Stomach (tissue), 9 donors: Measurements from ENCODE around the gene USP43. TPM values are rescaled to one million over a fixed set of nuclear protein-coding genes. Genes with fewer than 3 reads are reported as not detected.
A peak's percentile ranks its signal among the peaks of the same experiment; 100 is the strongest.

Source experiments
- DNase-seq, 2 donors: peaks; one replicate each; pipeline versions ENCODE4 v3.0.0 to v3.0.0-alpha.2; 2013 to 2019
- H3K27ac ChIP-seq, 5 donors: fragments of 200-600 bp in 4 of 5; sonication (generic) in 4 of 5; one replicate each; pipeline ENCODE4 v1.5.1; 2013 to 2019; ENCODE audit warnings: mild to moderate bottlenecking in 1 of 5, moderate library complexity in 1 of 5
- H3K27me3 ChIP-seq, 3 donors: fragments of 200-600 bp; sonication (generic); one replicate each; pipeline ENCODE4 v1.5.1; 2017 to 2019; ENCODE audit warnings: mixed run types in 1 of 3
- H3K36me3 ChIP-seq, 4 donors: fragments of 200-600 bp; sonication (generic); 1 replicate in 3 of 4; 2 replicates in 1 of 4; pipeline ENCODE4 v1.5.1; 2016 to 2019
- H3K4me1 ChIP-seq, 4 donors: fragments of 200-600 bp; sonication (generic); one replicate each; pipeline ENCODE4 v1.5.1; 2016 to 2019
- H3K4me3 ChIP-seq, 4 donors: fragments of 200-600 bp; sonication (generic) in 3 of 4; one replicate each; pipeline ENCODE4 v1.5.1; 2016 to 2019; ENCODE audit warnings: mild to moderate bottlenecking in 1 of 4
- H3K9me3 ChIP-seq, 4 donors: fragments of 200-600 bp; sonication (generic); one replicate each; pipeline ENCODE4 v1.5.1; 2016 to 2019
- EP300 ChIP-seq: sonication (generic); formaldehyde crosslinking; IDR thresholded peaks from one replicate; pipeline ENCODE4 v1.6.1; 2017; ENCODE audit warnings: antibody characterized with exemption
- POLR2A ChIP-seq, 4 donors: fragments of 450-650 bp; IDR thresholded peaks; one replicate each; pipeline ENCODE4 v1.6.1; 2016; ENCODE audit warnings: antibody characterized with exemption in 4 of 4, control low read depth in 2 of 4, mild to moderate bottlenecking in 1 of 4, moderate library complexity in 1 of 4
- POLR2AphosphoS5 ChIP-seq, 3 donors: sonication (generic); formaldehyde crosslinking; IDR thresholded peaks; one replicate each; pipeline ENCODE4 v1.6.1; 2016; ENCODE audit warnings: antibody characterized with exemption in 3 of 3
- WGBS, 5 donors: extraction: QIAGEN DNeasy Blood & Tissue Kit in 3 of 5; methylation state at CpG; one replicate each; pipeline versions ENCODE4 v1.1.5 to v1.1.7; 2013 to 2018; 5-methylcytosine and 5-hydroxymethylcytosine counted together
- intact Hi-C: fragments of 100-400 bp; cut with DNase I; formaldehyde crosslinking; loops from one replicate; pipeline ENCODE4 v1.15.1; 2023; ENCODE audit warnings: low total_unique reads
- polyA plus RNA-seq, 3 donors: library from polyadenylated mRNA; stranded (reverse); fragments of 200-250 nt; gene quantifications; one replicate each; pipeline ENCODE4 v1.2.3, GENCODE V29; 2013
- total RNA-seq, 5 donors: library from RNA; depleted of rRNA; stranded (reverse); fragments of >200 nt; gene quantifications; one replicate each; pipeline versions ENCODE4 v1.1.0 to v1.2.3, GENCODE V29; 2014 to 2016
- TF ChIP-seq, protein P1 (sequence below), 7 experiments: fragments of 450-650 bp in 4 of 7; fragments of 200-600 bp in 3 of 7; sonication (generic) in 3 of 7; IDR thresholded peaks; one replicate each; pipeline ENCODE4 v1.5.1; 2016 to 2019; ENCODE audit warnings: antibody characterized with exemption in 7 of 7, control low read depth in 2 of 7, mild to moderate bottlenecking in 1 of 7
- donor health status: healthy with polysubstance abuse.
- donor health status: Bipolar disorder and iron deficiency.
- donor health status: healthy.

The USP43 gene
- total and polyA plus RNA-seq, 8 donors, result 1.3 to 55.4 (median 3.2) TPM

DNA sequence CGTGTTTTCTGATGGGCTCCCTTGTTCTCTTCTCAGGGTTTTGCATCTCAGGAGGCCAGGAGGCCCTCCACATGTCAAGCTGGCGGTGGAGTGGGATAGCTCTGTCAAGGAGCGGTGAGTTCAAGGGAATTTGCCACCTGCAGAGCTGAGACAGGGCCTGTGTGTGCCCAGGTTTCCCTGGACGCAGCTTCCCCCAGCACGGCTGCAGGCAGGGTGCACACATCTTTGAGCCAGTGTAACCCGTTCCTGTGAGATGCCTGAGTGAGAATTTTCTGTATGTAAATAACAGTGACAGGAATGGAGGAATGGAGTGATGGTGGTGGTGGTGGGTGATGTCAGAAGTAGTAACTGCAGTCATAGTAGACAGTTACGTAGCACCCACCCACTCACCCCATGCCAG is 54.8 kb downstream of the USP43 start:
- Histone ChIP-seq H3K9me3 (no peaks in the 10 kb centered on the region), H3K36me3 (peaks cover 0 to 32% (median 7%) of the 10 kb centered on the region in 4 donors), H3K4me3 (no peak overlapping the region), H3K4me1 (no peaks in the 10 kb centered on the region), H3K27me3 (no peaks in the 10 kb centered on the region), H3K27ac (no peak overlapping the region)
- WGBS, 5 donors, result 90 to 93% (median 92%) methylated on average over 5 to 7 of the region's 7 CpGs
- TF ChIP-seq POLR2A (IDR thresholded peaks at IDR 0.05), result no peak
- no peak for TF ChIP-seq POLR2AphosphoS5 (IDR thresholded peaks at IDR 0.05)
- DNase-seq, result no peak
- intact Hi-C loops, result no loop called here

DNA sequence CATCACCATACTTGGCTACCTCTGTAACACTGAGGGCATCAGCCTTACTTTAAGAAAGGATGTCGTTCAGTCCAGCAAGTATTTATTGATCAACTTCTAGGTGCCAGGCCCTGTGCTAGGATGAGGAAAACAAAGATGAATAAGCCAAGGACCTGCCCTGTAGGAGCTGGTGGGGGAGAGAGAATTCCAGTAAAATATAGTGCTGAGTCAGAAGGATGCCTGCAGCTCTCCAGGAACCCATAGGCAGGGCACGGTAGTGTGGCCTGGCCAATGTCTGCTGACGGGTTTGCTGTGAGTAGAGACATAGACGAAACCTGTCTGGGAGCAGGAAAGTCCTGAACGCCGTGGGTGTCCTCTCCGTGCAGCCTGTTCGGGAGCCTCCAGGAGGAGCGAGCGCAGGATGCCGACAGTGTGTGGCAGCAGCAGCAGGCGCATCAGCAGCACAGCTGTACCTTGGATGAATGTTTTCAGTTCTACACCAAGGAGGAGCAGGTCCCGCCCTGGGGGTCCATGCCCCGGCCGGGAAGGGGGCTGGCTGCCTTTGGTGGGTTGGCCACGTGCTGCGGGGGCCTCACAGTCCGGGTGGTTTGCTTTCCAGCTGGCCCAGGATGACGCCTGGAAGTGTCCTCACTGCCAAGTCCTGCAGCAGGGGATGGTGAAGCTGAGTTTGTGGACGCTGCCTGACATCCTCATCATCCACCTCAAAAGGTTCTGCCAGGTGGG is 55.6 kb downstream of the USP43 start:
- no peaks in the 10 kb centered on the region for H3K4me1 ChIP-seq
- H3K27ac ChIP-seq, result no peak overlapping the region
- H3K36me3 ChIP-seq, result peaks cover 0 to 25% (median 7%) of the 10 kb centered on the region in 4 donors
- intact Hi-C loops, result no loop called here
- no peaks in the 10 kb centered on the region for H3K27me3 ChIP-seq
- no peak overlapping the region for H3K4me3 ChIP-seq
- no peaks in the 10 kb centered on the region for H3K9me3 ChIP-seq
- no peak for TF ChIP-seq POLR2AphosphoS5 (IDR thresholded peaks at IDR 0.05)
- TF ChIP-seq POLR2A (IDR thresholded peaks at IDR 0.05), result no peak
- TF ChIP-seq, protein P1, sequence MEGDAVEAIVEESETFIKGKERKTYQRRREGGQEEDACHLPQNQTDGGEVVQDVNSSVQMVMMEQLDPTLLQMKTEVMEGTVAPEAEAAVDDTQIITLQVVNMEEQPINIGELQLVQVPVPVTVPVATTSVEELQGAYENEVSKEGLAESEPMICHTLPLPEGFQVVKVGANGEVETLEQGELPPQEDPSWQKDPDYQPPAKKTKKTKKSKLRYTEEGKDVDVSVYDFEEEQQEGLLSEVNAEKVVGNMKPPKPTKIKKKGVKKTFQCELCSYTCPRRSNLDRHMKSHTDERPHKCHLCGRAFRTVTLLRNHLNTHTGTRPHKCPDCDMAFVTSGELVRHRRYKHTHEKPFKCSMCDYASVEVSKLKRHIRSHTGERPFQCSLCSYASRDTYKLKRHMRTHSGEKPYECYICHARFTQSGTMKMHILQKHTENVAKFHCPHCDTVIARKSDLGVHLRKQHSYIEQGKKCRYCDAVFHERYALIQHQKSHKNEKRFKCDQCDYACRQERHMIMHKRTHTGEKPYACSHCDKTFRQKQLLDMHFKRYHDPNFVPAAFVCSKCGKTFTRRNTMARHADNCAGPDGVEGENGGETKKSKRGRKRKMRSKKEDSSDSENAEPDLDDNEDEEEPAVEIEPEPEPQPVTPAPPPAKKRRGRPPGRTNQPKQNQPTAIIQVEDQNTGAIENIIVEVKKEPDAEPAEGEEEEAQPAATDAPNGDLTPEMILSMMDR (IDR thresholded peaks at IDR 0.05), result no peak
- TF ChIP-seq EP300, result no peak
- 75 to 93% (median 87%) methylated on average over 14 to 20 of the region's 20 CpGs for WGBS, 5 donors
- DNase-seq, result peak in 1 of 2 donors; percentile 21

DNA sequence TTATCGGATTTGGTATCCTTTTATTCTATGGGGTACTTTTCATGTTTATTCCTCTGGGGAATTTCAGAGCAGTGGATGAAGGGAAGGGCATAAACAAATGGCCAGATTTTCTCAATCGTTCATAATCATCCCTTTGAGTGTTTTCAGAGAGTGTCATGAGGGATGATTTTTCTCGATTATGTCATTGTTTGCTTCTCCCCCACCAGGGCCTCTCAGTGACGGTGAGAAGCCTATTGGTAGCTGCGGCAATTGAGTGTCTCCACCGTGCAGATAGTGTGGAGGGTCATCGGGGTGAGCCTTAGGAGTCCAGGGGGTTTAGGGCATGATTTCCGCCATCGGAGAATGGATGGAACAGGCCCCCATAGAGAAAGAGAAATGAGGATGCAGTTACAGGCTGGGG is 57.2 kb downstream of the USP43 start:
- H3K9me3 ChIP-seq, result no peaks in the 10 kb centered on the region
- 79 to 90% (median 86%) methylated on average over 9 of the region's 9 CpGs for WGBS, 5 donors
- no peak for DNase-seq
- TF ChIP-seq, protein P1 (IDR thresholded peaks at IDR 0.05), result no peak
- TF ChIP-seq EP300, result no peak
- TF ChIP-seq POLR2AphosphoS5 (IDR thresholded peaks at IDR 0.05), result no peak
- TF ChIP-seq POLR2A (IDR thresholded peaks at IDR 0.05), result no peak
- no peak overlapping the region for H3K27ac ChIP-seq
- no peaks in the 10 kb centered on the region for H3K27me3 ChIP-seq
- no peaks in the 10 kb centered on the region for H3K4me1 ChIP-seq
- peaks cover 0 to 25% (median 7%) of the 10 kb centered on the region in 4 donors for H3K36me3 ChIP-seq
- no peak overlapping the region for H3K4me3 ChIP-seq
- intact Hi-C loops, result no loop called here

DNA sequence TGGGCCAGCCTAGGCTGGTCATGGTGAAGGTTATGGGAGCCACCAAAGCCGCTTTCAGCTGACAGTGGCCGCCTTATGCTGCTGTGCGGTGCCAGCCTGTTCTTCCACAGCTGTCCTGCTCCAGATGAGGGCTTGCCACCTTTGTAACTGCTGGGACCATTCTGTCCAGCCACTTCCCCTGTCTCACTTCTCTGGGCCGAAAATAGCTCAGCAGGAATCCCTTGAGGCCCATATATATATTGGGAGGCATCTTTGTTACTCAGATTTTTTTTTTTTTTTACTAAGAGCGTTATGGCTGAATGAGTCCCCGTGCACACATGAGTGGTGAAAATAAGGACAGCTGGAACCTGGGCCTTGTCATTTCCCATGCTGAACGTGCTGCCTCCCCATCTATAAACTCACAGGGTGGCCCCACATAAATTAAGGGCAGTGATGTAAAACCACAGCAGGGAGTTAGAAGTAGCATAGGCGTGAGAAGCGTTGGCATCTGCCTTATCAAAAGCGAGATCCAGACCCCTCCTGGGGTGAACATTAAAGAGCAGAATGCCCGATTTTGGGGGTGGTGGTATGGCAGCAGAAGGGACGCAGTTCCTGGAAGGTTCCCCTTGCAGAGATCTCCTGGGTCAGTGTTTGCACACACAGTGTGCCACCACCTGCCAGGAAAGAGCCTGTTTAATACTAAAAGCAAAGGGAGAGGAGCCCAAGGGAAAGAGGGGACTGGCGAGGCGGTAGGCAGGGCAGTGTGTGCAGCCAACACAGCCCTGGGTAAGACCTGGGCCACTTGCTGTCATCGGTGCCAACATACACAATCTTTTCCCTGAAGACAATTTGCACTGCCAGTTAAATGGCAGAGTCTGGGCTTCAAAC is 57.8 kb downstream of the USP43 start:
- no peak for TF ChIP-seq POLR2A (IDR thresholded peaks at IDR 0.05)
- TF ChIP-seq, protein P1 (IDR thresholded peaks at IDR 0.05), result no peak
- no peak for TF ChIP-seq EP300
- TF ChIP-seq POLR2AphosphoS5 (IDR thresholded peaks at IDR 0.05), result no peak
- intact Hi-C loops, result no loop called here
- Histone ChIP-seq H3K36me3 (peaks cover 0 to 25% (median 7%) of the 10 kb centered on the region in 4 donors), H3K27ac (no peak overlapping the region), H3K4me1 (no peaks in the 10 kb centered on the region), H3K9me3 (no peaks in the 10 kb centered on the region), H3K27me3 (no peaks in the 10 kb centered on the region), H3K4me3 (no peak overlapping the region)
- WGBS, 5 donors, result 88 to 92% (median 90%) methylated on average over 15 of the region's 15 CpGs
- DNase-seq, result no peak
